ENCODE data around the gene RPP30.
"Not testable (repeated sequence)": the region's sequence is repeated elsewhere in the genome, so short reads cannot be mapped to it uniquely, and the experiment has no call there.

RPP30 gene

DNA sequence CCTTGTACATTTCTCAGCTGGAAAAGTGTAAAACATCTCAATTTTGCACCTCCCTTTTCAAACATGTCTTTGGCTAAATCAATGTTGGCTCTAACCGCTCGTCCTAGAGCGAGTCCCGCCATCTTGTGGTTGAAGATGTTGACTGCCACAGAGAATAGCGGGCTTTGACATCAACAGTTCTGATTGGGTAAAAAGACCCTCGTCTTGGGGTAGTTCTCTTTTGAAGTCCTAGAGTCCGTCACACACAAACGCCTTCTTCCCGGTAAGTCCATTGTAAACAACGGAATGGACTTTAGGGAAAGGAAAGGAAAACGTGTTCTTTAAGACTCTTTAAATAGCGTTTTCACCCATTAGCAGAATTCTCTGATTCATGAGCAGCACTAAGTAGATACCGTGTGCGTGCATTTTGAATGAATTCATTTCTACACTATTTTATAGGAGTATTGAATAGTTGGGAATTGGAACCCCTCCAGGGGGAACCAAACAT, 452 bp upstream of the RPP30 start:
- peak; percentile 72 for DNase-seq (ENCODE audit: low spot score)

DNA sequence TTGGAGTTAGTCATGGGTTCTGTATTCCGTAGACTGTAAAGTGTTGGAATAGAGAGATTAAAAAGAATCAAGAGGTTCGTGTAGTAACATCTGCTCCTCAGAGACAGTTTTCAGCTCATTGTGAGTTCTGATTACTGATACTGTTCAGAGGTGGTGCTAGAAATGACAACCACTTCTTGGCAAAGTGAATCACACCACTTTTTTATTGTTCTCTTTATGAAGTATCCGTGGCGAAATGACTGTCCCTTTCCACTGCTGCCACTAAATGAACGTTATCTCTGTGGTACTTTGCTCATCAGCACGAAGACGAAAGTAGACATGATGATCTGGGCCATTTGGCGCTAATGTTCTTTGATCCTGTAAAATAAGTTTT, 860 bp downstream of the RPP30 start:
- no peak for DNase-seq (ENCODE audit: low spot score)

- DNase-seq (ENCODE audit: low spot score): no peak
These were observed 7.3 kb downstream of the RPP30 start for GRCh38 chr10:90879062-90879461.

- not testable (repeated sequence) for DNase-seq (ENCODE audit: low spot score)
These were observed 8.4 kb downstream of the RPP30 start for GRCh38 chr10:90880059-90880719.

- no peak for DNase-seq (ENCODE audit: low spot score)
These were observed 12.7 kb downstream of the RPP30 start for GRCh38 chr10:90884431-90884830.

DNA sequence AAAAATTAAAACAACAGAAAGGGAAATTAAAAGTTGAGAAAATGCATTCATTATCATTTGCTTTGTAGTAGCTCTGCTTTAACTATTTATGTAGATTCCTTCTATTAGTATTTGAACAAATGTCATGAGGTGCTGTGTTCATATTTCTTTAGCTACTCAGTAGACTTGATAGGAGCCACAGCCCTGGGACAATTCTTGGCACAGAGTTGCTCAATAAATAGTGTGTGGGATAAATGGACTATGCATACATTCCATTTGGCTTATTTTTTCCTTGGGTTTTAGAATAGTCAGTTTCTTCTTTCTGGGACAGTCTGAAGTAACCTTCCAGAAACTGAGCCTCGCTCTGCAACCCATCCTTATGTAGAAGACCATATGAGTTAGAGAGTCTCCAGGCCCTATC, 13.4 kb downstream of the RPP30 start:
- DNase-seq (ENCODE audit: low spot score): no peak

GRCh38 chr10:90887555-90887954, 15.8 kb downstream of the RPP30 start:
- no peak for DNase-seq (ENCODE audit: low spot score)

DNA sequence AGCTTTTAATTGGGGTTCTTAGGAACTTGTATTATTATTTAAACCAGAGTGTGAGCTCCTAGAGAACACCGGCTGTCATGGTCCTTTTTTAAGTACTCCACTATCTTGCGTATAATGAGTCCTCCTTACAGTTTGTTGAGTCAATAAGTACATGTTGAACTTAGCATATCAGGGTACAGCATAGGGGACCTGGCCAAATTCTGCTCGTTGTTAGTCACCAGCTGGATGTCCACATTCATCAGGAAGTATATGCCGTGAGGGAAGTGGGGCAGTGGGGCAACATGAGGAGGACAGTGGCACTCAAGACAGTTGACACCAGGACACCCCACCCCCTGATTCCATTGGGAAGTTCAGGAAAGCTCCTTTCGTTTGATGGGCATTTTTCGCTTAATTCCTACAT, 16.6 kb downstream of the RPP30 start:
- no peak for DNase-seq (ENCODE audit: low spot score)

GRCh38 chr10:90889636-90890035, 17.9 kb downstream of the RPP30 start:
- DNase-seq (ENCODE audit: low spot score): no peak

DNA sequence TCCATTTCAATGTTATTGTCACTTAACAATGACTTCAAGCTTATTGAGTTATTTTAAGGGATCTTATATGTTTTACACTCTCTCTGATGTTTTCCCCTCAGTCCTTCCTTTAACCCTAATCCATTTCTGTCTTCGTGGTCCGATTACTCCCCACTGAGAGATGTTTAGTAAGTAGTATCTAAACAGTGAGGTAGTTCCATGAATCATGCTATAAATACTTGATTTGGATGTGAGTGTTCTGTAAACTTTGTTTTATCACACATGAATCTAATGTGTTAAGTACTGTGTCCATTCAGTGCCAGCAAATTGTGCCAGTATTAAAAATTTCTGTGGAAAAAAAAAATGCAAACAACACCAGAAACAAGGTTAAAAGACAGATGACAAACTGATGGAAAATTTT, 18.6 kb downstream of the RPP30 start:
- no peak for DNase-seq (ENCODE audit: low spot score)

DNA sequence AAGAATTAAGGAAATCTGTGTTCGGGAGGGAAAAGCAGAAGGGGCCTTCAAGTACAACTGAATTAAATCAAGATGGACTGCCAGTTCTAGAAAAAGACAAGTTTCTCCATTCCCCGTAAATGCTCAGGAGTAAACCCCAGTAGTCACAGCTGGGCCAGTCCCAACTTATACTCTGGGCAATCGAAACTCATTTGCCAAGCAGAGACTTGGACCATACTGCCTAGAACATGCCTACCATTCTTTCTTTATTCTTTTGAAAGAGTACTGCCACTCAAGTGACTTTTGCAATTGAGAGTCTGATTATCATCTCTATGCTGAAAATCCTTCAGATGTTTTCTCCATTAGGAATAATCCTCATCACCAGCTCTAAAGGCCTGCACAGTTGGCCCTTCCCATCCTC, 21.4 kb downstream of the RPP30 start:
- DNase-seq (ENCODE audit: low spot score): no peak

DNA sequence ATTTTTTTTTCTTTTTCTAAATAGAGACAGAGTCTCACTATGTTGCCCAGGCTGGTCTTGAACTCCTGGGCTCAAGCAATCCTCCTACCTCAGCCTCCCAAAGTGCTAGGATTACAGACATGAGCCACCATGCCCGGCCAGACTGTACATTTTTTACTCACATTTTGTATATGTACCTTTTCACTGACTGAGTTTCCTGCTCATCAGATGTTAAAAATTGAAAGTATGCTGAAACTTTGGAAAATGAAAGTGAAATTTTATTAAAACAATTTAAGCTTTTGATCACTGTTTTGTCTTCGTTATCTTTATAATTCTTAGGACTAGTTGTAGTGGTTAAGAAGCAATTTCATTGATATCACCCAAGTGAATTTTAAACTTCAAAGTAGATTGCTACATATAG, 25.1 kb downstream of the RPP30 start:
- not testable (repeated sequence) for DNase-seq (ENCODE audit: low spot score)

DNA sequence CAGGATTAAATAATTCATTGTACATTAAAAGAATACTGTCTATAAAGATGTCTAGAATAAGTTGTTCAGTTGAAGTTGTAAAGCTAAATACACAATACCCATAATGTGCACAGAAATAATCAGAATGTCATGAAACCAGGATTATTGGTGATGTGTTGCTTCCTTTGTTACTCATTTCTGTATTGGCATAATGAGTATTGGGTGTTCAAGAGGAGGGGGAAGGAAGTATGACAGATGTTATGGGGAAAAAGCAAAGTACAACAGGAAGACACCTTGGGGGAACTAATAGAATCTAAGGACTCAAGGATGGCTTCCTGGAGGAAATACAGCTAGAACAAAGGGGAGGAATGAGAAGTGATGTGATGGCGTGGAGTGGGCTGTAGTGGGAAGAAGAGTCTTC, 34.2 kb downstream of the RPP30 start:
- no peak for DNase-seq (ENCODE audit: low spot score)

DNA sequence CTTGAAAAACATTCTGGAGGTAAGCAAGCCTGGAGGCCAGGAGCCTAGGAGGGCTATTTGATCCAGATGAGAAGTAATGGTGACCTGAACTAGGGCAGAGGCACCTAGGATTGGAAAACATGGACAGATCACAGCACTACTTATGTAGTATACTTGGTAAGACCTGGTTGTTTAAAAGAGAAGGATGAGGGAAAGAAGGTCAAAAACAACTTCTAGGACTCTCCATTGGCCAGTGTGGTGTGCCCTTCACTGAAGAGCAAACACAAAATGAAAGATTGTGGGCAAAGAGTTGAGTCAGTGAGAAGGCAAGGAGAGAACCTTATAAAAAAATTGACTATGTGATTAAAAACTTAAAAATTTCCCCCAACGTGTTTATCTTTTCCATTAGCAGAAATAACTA, 34.8 kb downstream of the RPP30 start:
- DNase-seq (ENCODE audit: low spot score): no peak

DNA sequence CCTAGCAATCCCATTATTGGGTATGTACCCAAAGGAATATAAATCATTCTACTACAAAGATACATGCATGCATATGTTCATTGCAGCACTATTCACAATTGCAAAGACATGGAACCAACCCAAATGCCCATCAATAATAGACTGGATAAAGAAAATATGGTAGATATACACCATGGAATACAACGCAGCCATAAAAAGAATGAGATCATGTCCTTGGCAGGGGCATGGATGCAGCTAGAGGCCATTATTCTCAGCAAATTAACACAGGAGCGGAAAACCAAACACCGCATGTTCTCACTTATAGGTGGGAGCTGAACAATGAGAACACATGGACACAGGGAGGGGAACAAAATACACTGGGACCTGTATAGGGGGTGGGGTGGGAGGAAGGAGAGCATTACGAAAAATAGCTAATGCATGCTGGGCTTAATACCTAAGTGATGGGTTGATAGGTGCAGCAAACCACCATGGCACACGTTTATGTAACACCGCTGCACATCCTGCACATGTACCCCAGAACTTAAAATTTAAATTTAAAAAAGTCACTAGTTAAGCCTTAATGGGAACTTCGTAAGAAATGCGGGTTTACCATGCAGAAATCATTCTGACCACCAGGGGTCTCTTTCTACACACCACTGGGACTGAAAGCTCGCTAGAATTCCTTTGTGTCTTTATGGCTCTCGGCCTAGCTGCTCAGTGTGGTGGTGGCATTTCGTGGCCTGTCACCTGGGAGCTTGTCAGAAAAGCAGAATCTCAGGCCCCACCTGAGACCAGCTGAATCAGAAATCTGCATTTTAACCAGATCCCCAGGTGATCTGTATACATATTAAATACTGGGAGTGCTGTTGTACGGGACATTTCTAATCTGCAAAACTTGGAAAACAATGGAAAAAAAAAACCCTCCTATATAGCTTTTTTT, 39.6 kb downstream of the RPP30 start:
- peak; percentile 39 for DNase-seq (ENCODE audit: low spot score)

GRCh38 chr10:90912174-90912573, 40.4 kb downstream of the RPP30 start:
- peak; percentile 2 for DNase-seq (ENCODE audit: low spot score)

GRCh38 chr10:90912854-90913479, 41.2 kb downstream of the RPP30 start:
- no peak for DNase-seq (ENCODE audit: low spot score)

DNA sequence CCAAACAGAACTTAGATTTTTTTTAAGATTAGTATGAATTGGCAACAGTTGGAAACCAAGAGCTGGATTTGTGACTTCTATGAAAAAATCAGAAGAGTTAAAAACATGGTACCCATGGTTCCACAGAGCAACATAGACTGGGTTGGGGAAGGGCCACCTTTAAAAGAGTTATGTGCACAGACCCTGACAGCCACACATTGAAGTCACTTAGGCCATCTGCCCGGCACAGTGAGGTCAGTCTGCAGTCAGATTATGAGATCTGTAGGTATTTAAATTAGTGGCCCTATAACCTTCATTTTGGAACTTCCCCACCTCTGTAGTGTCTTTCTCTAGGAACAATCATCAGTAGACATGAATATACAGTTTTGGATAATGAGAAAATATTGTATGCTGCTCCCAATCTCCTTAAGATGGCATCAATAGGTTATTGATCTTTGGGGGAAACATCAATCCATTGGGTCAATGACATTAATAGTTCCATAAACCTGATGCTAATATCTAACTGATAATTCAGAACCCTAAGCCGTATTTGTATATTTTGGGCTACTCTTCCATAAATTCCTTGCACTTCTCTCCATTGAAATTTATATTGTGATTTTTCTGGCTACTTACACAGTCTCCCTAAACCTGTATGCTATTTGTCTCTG, 42.1 kb downstream of the RPP30 start:
- no peak for DNase-seq (ENCODE audit: low spot score)

DNA sequence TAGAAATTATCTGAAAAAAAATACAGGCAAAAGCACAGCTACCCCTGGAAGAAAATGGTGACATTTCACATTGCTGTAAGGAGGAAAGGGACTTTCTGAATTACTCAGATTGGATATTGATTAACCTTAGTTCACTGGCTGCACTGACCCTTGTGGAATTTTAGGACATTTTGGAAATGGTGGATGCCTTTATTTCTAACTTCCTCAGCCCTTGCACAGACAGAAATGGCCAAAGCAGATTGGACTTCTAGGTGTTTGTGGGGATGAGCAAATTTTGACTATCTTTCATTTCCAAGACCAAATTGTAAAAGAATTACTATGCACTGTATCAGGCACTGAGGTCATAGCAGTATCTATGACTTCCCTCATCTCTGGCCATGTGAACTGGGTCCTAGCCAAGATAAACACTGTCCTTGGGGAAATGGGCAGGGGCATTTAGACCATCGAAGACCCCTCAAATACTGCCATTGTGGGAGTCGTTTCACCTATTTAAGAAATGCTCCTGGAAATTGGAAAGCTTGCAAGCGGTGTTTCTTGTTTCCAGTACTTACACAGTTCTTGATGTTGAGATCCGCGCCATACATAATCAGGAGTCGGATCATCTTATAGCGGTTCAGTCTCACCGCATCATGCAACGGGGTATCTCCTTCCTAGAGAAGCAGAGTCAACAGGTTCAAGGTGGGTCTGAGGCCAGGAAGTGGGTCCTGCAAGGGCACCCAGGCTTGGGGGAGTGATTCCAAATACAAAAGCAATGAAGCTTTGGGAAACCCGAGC, 43.4 kb downstream of the RPP30 start:
- DNase-seq (ENCODE audit: low spot score): no peak

DNA sequence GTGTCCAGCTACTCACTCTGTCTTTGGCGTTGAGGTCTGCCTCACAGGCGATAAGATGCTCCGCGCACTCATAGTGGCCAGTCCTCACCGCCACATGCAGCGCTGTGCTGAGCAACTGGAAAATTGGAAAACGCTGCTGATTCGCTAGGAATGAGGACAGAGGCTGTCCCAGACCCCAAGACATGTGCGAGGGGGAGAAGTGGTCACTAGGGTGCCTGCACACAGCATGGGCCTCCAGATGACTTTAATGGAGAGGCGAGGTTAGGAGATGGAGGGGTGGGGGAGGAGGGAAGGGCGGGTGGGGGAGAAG, 43.9 kb downstream of the RPP30 start:
- no peak for DNase-seq (ENCODE audit: low spot score)

- DNase-seq (ENCODE audit: low spot score): no peak
These were observed 44.8 kb downstream of the RPP30 start for GRCh38 chr10:90916392-90917237.

Measured in COLO829 (cell line).